ENCODE measurements around the gene RBM4.

RBM4 gene

GRCh38 chr11:66612458-66612857, 26.0 kb upstream of the RBM4 start:
- Histone ChIP-seq H4K20me1 (ENCODE audit: insufficient read depth, low read length) (peaks cover 8% of the 10 kb centered on the region), H3K4me2 (ENCODE audit: low read length) (no peak overlapping the region)

GRCh38 chr11:66614073-66614472, 24.4 kb upstream of the RBM4 start:
- peaks cover 24% of the 10 kb centered on the region for H4K20me1 ChIP-seq (ENCODE audit: insufficient read depth, low read length)
- H3K27ac ChIP-seq (ENCODE audit: low read length): no peak overlapping the region
- H3K4me3 ChIP-seq (ENCODE audit: low read length): no peak overlapping the region
- H2AFZ ChIP-seq (ENCODE audit: low read depth, low read length): no peak overlapping the region
- H3K79me2 ChIP-seq (ENCODE audit: low read length): peaks cover 42% of the 10 kb centered on the region
- H3K9me3 ChIP-seq (ENCODE audit: insufficient read depth, low read length): no peaks in the 10 kb centered on the region
- peaks cover 25% of the 10 kb centered on the region for H3K36me3 ChIP-seq (replicated peaks; ENCODE audit: low read depth, low read length)
- H3K9ac ChIP-seq (ENCODE audit: low read length): no peak overlapping the region
- H3K4me1 ChIP-seq (ENCODE audit: low read length): peaks cover 18% of the 10 kb centered on the region
- no peak for TF ChIP-seq EZH2phosphoT487 (IDR thresholded peaks at IDR 0.05; ENCODE audit: low read depth)
- TF ChIP-seq CTCF (IDR thresholded peaks at IDR 0.05; ENCODE audit: low read depth, low read length): no peak
- H3K27me3 ChIP-seq (ENCODE audit: low read depth, low read length): no peaks in the 10 kb centered on the region
- H3K4me2 ChIP-seq (ENCODE audit: low read length): no peak overlapping the region

More at GRCh38 chr11:66612458-66612857, 26.0 kb upstream of the RBM4 start:
- H2AFZ ChIP-seq (ENCODE audit: low read depth, low read length): no peak overlapping the region
- no peak overlapping the region for H3K9ac ChIP-seq (ENCODE audit: low read length)
- H3K36me3 ChIP-seq (replicated peaks; ENCODE audit: low read depth, low read length): peaks cover 12% of the 10 kb centered on the region
- no peaks in the 10 kb centered on the region for H3K27me3 ChIP-seq (ENCODE audit: low read depth, low read length)
- no peak for TF ChIP-seq EZH2phosphoT487 (IDR thresholded peaks at IDR 0.05; ENCODE audit: low read depth)
- no peak for TF ChIP-seq CTCF (IDR thresholded peaks at IDR 0.05; ENCODE audit: low read depth, low read length)
- H3K27ac ChIP-seq (ENCODE audit: low read length): no peak overlapping the region
- no peaks in the 10 kb centered on the region for H3K9me3 ChIP-seq (ENCODE audit: insufficient read depth, low read length)
- H3K79me2 ChIP-seq (ENCODE audit: low read length): peaks cover 26% of the 10 kb centered on the region
- H3K4me3 ChIP-seq (ENCODE audit: low read length): no peak overlapping the region
- H3K4me1 ChIP-seq (ENCODE audit: low read length): peaks cover 8% of the 10 kb centered on the region

DNA sequence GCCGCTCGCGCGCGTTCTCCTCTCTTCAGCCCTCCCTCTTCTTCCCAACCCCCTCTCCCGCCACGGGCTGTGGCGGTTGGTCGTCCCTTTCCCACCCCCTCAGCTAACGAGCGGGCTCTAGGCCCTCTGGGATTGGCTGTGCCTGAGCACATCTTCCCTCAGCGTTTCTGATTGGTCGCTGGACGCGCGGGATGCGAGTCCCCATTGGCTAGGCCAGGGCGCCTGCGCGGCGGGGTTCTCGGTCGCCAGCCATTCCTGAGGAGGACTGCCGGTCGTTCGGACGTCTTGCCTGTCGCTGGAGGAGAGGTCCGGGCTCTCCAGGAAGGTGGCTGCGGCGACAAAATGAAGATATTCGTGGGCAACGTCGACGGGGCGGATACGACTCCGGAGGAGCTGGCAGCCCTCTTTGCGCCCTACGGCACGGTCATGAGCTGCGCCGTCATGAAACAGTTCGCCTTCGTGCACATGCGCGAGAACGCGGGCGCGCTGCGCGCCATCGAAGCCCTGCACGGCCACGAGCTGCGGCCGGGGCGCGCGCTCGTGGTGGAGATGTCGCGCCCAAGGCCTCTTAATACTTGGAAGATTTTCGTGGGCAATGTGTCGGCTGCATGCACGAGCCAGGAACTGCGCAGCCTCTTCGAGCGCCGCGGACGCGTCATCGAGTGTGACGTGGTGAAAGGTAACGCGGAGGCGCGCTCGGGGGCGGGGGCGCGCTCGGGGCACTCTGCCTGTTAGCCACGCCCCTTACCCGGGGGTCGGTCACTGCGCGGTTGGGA, 21.9 kb upstream of the RBM4 start, which contains the start of gene RBM14:
Gene RBM14, plus strand, starts transcription at position 252 of the 776 bp plus-strand sequence. Its CDS starts 91 bp downstream, at position 343.
- peak within 1 kb of the TSS; percentile 74 for H3K27ac ChIP-seq (ENCODE audit: low read length)
- no peak within 1 kb of the TSS; the same call in 1 of the 2 replicates for H2AFZ ChIP-seq (ENCODE audit: low read depth, low read length)

More for the DNA sequence above, 21.9 kb upstream of the RBM4 start, which contains the start of gene RBM14:
- H3K4me1 ChIP-seq (ENCODE audit: low read length): peaks cover 27% of the 10 kb centered on the region
- H3K4me3 ChIP-seq (ENCODE audit: low read length): peak within 1 kb of the TSS; percentile 88
- H3K4me2 ChIP-seq (ENCODE audit: low read length): peak within 1 kb of the TSS; percentile 94
- no peak for TF ChIP-seq EZH2phosphoT487 (IDR thresholded peaks at IDR 0.05; ENCODE audit: low read depth)
- TF ChIP-seq CTCF (IDR thresholded peaks at IDR 0.05; ENCODE audit: low read depth, low read length): no peak
- peak within 1 kb of the TSS; percentile 87 for H3K9ac ChIP-seq (ENCODE audit: low read length)
- H3K36me3 ChIP-seq (replicated peaks; ENCODE audit: low read depth, low read length): peaks cover 32% of the 10 kb centered on the region
- peaks cover 45% of the 10 kb centered on the region for H4K20me1 ChIP-seq (ENCODE audit: insufficient read depth, low read length)
- no peaks in the 10 kb centered on the region for H3K9me3 ChIP-seq (ENCODE audit: insufficient read depth, low read length)
- H3K79me2 ChIP-seq (ENCODE audit: low read length): peaks cover 67% of the 10 kb centered on the region
- H3K27me3 ChIP-seq (ENCODE audit: low read depth, low read length): no peaks in the 10 kb centered on the region

Data from OCI-LY3 (cell line).